Neural cell (in vitro differentiated cells): ENCODE data around the gene WNT4.

Experiments used
- EZH2 ChIP-seq: fragments of 200-600, 300-800 bp; shearing (Covaris generic), sonication (generic); IDR thresholded peaks from 2 replicates; pipeline ENCODE4 v1.6.1; 2014; ENCODE audit warnings: antibody characterized with exemption, low read length, borderline replicate concordance, mild to moderate bottlenecking; ENCODE audit not compliant: insufficient read depth, poor library complexity, severe bottlenecking
- POLR2AphosphoS5 ChIP-seq: IDR thresholded peaks from 2 replicates; pipeline ENCODE4 v1.6.1; 2012
- TF ChIP-seq, protein P1 (sequence below): fragments of 450-650 bp; IDR thresholded peaks from 2 replicates; pipeline ENCODE4 v1.5.1; 2014; ENCODE audit warnings: antibody characterized with exemption, mild to moderate bottlenecking, moderate library complexity; ENCODE audit not compliant: poor library complexity, severe bottlenecking

DNA sequence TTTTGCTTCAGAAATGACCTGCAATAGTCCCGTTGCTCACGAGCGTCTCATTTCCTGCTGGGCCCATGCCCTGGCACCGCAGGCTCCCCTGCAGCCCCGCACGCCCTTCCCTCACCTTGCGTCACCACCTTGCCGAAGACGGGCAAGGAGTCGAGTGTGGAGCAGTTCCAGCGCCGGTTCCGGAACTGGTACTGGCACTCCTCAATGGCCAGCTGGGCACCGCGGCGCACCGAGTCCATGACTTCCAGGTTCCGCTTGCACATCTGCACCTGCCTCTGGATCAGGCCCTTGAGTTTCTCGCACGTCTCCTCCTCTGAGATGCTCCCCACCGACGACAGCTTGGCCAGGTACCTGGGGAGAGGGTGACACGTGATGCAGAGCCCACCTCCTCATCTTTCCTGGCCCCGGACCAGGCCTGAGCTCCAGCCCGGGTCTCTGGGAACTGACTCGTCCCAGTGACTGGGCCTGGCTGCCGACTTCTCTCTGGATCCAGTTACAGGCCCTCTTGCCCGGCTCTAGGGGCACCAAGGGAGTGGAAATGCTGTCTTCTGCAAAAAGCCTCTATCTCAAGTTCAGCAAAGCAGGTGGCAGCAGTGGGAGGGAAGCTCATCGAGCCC, 13.3 kb downstream of the WNT4 start:
- TF ChIP-seq, protein P1, sequence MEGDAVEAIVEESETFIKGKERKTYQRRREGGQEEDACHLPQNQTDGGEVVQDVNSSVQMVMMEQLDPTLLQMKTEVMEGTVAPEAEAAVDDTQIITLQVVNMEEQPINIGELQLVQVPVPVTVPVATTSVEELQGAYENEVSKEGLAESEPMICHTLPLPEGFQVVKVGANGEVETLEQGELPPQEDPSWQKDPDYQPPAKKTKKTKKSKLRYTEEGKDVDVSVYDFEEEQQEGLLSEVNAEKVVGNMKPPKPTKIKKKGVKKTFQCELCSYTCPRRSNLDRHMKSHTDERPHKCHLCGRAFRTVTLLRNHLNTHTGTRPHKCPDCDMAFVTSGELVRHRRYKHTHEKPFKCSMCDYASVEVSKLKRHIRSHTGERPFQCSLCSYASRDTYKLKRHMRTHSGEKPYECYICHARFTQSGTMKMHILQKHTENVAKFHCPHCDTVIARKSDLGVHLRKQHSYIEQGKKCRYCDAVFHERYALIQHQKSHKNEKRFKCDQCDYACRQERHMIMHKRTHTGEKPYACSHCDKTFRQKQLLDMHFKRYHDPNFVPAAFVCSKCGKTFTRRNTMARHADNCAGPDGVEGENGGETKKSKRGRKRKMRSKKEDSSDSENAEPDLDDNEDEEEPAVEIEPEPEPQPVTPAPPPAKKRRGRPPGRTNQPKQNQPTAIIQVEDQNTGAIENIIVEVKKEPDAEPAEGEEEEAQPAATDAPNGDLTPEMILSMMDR = no peak
- TF ChIP-seq POLR2AphosphoS5 = no peak
- no peak for TF ChIP-seq EZH2
